GM18909 (cell line): ENCODE results near the gene ZBTB20.

ENCODE experiments used
- ATAC-seq: cut with Tn5 transposase; IDR thresholded peaks from one replicate; pipeline ENCODE4 v1.9.1; 2021; ENCODE audit warnings: mild to moderate bottlenecking; ENCODE audit not compliant: unreplicated experiment, poor library complexity

Gene ZBTB20

DNA sequence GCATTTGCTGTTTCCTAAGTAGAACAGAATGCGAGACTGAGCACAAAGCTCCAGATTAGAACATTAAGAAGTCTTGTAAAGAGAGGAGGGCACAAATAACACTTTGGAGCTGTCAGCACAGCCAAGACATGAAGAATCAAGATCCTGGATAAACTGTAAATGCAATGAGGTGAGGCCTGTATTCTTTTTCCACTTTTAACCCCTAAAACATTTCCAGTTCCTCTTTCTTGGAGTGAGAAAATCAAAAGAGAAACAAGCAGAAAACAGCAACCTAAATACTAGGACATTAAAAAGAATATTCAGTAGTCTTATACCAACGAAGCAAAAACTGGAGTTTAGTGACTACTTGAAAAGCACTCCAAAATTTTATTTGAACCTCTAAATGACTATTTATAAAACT lies 204.3 kb downstream of the ZBTB20 start:
- ATAC-seq, result no peak

DNA sequence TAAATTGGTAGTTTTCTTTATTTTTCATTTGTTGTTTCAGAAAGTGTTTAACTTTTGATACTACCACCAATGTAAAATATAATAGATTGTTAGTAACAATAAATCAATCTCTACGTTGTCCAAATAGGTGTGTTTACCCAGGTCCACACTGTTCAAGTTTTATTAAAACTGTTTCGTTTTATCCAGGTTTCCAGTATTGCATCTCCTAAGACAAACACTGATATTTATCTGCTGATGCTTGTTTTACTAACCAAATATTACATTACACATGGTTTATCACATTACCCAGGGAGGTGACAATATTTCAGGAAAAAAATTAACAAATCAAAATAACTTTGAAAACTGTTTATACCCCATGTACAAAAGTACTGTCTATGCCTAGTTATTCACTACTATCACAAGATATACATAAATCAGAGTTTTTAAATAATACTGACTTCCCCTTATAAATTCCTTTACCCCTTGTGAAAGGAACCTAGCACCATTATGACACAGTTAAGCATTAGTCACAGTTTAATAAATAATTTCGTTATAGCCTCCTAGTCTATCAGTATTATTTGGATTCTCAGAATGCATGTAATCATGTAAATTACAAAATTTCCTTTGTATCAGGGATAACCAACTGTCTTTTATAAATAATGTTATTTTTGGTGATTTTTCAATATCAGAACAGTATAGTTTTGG lies 205.3 kb downstream of the ZBTB20 start:
- ATAC-seq, result no peak

DNA sequence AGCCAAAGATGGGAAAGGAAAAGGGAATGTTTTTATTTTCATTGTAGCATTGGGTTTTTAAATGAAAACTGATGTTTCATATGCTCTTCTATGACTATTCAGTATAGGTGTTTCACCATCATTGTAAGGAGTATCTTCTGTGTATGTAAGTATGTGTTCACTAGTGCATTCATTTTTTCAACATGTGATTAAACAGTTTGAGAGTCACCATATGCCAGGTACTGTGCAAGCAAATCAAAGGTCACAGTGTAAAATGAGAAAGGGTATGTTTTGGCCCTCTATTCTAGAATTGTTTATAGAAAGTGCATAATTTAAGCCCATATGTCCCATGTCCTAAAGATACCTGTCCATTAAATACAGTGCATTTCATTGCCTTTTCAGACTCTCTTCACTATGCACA lies 207.2 kb downstream of the ZBTB20 start:
- no peak for ATAC-seq

DNA sequence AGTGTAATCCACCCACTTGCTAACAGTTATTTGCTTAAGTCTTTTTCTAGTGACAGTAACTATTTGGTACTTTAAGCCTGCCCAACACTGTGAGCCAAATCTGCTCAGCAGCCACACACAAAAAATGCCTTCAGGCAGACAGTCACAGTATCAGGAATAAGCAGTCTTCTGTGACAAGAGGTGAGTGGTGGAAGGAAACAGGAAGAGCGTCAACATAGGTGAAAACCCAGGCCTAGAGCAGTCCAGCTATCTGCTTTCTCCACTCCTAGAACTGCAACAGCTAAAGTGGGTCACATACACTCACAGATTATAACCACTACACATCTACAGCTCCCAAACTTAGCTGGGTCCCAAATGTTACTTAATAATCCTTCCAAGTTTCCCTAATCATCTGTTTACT lies 213.7 kb downstream of the ZBTB20 start:
- ATAC-seq, result no peak

DNA sequence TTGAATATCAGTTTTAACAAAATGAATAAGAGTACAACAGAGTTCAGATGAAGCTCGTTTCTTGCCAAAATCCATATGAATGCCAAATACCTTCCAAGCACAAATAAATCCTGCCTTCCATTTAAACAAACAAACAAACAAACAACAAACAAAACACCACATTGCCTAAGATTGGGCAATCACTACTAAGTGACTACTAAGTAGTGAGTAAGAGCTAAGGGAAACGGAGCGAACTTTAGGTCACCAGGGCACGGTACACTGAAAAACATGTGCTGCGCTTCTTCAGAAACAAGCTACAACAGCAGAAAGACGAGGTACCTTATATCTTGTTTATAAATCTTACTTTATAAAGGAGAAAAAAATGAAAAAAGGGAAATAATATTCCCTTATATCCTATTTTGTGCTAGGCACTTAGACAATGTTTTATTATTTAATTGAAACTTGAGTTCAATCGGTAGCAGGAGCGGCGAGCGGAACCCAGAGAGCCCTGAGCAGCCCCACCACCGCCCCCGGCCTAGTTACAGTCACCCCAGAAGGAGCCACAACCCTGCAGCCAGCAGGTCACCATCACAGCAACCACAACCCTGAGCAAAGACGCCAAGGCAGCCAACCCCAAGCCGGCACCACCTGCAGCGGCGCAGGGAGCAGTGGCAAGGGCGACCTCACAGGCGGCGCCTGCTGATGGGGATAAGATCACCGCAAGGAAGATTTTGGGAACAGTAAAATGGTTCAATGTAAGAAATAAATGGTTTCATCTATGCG lies 216.9 kb downstream of the ZBTB20 start:
- no peak for ATAC-seq

DNA sequence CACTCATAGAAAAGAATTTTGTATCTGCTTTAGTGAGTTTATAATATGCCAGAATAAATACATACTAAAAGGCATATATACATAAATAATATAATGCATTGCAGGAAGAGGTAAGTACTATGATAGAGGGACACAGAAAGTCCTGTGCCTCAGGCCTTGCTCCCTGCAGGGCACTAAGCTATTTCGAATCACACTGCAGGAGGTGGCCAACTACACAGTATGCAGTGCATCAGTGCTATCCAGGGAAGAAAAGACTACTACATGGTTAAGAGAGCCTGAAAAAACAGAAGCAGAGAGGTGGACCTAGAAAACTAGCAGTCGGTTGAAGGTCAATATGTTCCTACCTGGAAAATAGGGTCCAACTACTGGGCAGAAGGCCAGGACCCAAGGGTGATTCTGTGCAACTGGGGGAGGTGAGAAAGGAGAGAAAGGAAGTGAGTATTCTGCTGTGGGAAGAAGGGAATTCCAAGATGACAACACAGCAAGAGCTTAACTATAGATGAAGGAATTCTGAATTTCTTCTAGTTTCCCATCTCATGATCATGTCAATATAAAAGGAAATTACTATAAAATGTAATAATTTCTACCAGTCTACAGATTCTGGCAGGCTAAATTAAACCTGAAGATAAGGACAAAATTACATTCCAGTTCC lies 218.0 kb downstream of the ZBTB20 start:
- ATAC-seq, result no peak

DNA sequence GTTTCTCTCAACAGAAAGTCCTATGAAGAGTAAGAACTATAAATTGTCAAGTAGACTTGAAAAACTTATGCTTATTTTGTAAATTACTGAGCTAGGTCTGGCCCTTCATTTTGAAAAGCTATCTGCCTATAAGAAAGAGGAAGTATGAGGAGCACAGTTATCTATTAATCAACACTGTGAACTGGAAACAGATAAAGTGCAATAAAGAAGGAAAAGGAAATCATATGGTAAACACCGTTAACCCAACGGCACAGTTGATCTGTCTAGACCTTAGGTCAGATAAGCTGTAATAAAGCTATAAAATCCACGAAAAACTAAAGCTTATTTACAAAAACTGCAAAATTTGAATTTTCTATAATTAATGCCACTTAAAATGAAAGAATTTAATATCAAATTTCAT lies 242.5 kb downstream of the ZBTB20 start:
- peak; percentile 46 for ATAC-seq

DNA sequence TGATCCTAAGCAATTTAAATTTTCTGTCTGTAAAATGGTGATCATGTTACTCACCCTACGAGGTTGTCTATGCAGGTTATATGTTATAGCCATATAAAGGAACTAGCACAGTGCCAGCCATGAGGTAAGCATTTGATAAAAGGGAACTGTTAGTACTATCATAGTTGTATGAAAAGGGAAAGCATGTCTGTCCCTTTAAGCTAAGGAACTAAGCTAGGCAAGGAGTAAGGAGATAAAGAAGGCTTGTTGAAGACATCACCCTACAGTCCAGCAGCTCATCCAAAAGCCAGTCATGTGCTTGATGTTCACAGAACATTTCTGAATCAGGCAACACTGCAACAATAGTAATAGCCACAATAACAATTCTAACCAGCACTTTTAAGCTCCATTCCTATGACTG lies 243.9 kb downstream of the ZBTB20 start:
- ATAC-seq, result peak; percentile 18

DNA sequence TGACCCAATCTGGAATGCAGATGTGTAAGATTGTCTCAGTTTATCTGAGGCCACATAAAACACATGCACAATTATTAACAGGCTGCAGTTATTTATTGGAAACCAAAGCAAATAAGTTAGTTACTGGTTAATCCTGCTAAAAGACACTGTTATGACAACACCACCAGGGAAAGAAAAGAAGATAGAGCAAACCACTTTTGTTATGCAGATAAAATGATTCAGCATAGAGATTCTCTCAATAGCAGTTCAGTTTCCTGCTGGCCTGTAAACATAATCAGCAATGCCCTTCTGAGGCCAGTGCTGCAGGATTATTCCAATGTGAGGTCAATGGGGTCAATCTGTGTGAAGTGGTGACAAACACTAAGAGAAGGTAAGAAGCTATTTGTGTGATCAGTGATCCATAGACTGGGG lies 244.4 kb downstream of the ZBTB20 start:
- peak; percentile 62 for ATAC-seq

DNA sequence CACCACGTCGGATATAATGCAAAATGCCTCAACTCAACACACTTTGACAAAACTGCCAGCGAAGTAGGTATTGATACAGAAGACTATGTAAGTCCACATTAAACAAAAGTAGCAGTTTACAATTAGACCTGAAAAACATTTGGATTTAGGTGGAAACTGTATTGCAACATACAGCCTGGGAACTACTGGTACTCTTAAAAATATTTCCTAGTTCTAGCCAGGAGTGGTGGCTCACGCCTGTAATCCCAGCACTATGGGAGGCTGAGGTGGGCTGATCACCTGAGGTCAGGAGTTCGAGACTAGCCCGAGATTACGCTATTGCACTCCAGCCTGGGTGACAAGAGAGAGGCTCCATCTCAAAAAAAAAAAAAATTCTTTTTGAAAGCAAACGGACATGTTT lies 246.2 kb downstream of the ZBTB20 start:
- ATAC-seq, result no peak

DNA sequence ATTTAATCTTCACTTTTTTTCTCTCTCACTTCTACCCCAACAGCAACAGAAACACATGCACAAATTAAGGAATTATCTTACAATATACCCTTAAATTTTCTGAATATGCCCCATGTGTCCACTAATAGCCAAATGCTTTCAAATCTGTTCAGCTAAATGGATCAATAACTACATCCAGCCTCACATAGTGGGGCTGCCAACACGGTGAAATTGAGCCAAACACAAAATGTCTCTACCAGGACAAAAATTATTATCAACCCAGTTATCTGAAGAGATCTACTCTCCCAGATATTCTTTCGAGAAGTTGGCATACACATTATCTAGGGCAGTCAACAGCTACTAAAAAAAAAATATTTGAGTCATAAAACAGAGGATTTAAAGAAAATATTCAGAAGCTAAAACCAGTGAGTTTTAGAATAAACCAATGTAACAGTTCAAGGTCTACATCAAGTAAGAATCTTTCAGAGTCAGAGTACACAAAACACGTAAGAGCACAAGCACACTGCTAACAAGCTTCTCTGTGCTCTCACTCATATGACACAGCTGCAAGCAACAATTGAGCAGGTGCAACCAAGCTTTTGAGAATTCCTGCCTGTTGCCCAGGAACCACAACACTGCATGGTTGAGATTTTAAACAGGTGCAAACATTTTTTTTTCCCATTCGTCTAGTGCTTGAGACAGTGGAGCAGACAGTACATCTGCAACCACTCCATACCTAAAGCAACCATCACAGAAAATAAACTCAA lies 247.7 kb downstream of the ZBTB20 start:
- no peak for ATAC-seq

DNA sequence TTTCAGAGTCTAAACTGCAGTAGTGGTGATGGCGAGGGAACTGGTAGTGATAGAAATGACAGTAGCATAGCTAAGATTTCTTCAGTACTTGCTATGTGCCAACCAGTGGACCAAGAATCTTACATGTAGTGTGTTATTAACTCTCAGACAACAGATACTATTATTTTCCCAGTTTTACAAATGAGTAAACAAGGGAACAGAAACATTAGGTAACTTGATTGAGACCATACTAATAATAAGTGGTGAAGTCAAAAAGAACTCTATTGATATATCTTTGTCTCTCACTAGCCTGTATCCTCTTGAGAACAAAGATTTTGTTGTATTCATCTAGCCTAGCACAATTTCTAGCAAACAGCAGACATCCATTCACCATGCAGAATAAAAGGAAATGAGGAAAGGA lies 250.1 kb downstream of the ZBTB20 start:
- no peak for ATAC-seq

DNA sequence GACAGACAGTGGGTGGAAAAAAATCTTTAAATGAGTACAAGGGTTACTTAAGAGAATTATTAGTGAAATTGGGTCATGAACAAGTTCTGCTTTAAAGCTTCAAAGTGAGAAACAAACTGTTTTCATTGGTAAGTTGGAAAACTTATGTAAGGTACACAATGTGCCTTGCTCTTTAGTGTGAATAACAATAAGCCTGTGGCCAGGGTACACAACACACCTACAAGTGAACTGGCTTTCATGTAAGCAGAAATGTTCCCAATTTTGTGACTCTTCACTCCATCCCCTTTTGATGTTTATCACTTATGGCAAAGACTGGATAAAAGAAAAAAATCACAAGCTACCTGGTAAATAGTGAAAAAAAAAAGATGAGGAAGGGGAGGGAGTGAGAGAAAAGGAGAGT lies 253.7 kb downstream of the ZBTB20 start:
- ATAC-seq, result no peak

DNA sequence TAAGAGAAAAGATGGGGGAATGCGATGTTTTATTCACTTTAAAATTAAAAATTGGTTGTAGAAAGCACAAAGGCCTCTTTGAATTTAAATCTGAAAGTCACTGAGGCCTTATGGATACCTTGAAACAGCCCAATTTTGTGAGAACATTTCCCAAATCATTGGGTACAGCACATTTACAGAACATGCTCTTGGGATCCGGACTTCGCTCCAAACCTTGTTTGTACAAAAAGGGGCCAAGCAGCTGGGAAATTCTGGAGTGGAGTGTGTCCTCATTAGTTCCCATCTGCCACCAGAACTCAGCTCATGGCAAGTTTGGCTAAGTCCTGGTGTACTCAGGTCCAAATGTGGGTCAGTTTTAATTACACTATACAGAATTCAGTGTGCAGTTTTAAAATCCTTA lies 254.2 kb downstream of the ZBTB20 start:
- ATAC-seq, result no peak

DNA sequence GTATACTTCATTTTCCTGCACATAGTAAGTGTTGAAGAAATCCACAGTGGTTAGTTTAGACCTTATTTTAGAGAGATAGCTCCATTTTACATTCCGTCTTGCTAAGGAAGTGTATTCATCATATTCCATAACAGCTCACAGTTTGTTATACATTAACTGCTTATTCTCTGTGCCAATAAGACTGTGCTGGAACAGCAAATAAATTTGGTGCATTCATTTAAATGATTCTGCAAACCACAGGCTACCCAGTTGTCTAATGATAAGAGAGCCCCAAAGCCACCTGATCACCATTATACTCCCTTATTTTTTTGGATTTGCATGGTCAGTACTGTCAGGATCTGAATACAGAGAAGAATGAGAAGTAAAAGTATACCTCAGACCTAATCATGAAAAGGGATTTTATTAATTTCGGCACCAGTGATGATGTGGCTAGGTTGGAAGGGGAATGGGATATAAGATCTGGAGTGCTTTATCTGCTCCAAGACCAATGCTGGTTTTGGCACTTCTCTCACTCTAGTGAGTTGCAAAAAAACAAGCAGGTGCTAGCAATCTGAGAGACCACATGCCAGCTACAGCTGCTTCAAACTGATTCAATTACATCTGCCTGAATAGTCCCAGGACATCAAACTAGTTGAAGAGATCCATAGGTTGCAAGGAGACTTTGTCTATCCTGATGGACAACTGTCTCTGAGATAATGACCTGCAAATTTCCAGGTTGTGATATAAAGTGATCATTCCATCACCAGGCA lies 254.8 kb downstream of the ZBTB20 start:
- no peak for ATAC-seq

DNA sequence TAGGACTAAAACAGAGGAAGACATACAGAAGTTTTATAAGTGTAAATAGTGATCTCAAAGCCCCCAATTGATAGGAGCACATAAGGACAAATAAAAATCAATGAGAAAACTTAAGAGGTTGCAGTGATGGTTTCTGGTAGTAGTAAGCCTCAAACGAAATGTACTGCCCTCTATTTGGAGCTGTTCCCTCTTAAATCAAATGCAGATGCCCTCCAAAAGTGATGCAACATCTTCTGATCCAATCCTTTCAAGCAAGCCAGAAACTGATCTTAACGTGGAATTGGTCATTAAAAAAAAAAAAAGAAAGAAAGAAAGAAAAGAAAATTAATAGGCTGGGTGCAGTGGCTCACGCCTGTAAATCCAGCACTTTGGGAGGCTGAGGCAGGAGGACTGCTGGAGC lies 259.3 kb downstream of the ZBTB20 start:
- ATAC-seq, result no peak

DNA sequence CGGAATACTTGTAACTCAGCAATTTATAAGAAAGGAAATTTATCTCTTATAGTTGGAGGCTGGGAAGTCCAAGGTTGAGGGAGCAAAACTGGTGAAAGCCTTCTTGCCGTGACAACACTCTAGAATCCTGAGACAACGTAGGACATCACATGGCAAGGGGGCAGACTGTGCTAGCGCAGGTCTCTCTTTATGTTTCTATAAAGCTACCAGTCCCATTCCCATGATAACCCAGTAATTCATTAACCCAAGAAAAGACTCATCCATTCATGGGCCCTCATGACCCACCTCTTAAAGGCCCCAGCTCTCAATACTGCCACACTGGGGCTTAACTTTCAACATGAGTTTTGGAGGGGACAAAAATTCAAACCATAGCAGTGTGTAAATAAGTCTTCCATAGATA lies 260.2 kb downstream of the ZBTB20 start:
- no peak for ATAC-seq

DNA sequence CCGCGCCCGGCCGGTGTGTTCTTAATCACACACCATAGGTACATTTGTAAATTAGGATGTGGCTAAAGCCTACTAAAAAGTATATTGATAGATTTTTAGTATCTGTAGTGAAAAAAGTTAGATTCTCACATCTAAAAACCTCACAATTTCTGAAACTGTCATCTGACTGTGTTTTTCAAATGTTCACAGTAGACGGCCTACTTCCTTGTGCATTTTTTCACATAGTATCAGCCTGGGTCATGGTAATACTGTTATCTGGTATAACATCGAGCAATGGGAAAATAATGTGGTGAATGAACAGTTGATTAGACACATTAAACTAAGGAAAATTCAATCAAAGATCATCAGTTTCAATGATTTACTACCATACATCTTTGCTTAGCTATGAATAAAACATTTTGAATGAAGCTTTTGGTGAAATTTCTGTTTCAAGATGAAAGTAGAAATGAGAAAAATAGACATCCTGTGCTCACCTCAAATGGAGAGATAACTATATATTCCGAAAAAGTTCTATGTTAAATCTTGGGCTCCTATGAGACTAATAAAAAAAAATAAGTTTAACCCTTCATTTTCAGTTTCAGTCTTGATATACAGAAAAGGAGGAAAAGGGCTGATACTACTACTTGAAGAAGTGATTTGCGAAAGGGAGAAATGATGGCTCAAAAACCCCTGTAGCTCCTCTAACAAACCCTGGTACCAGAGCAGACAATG lies 262.7 kb downstream of the ZBTB20 start:
- ATAC-seq, result peak; percentile 63

DNA sequence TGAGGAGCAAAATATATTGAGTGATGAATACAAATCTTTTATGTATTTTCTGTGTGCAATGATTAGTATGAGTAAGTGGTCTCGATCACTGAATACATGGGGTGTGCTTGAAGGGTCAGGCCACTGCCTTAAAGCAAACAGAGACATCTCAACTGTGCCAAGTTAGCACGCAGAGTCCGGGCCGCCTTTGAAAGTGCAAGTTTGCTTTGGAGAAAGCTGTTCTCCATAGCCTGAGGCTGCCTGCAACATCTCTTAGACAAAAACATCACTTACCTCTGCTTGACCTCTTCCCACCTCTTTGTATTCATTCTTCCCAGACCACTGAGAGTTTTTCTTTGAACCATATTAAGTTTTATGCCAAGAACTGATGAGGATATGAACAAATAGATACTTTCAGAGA lies 267.0 kb downstream of the ZBTB20 start:
- no peak for ATAC-seq
